Hematopoietic multipotent progenitor cell treated with erythropoietin and hydrocortisone succinate and interleukin-3 and kit ligand, for 17 days (in vitro differentiated cells): ENCODE measurements around the gene FHOD1.

Source experiments
- DNase-seq: peaks from one replicate; pipeline ENCODE4 v3.0.0-alpha.2; 2015; ENCODE audit warnings: low spot score

FHOD1 gene

GRCh38 chr16:67247192-67248072 is at the start of gene FHOD1:
Gene FHOD1, minus strand, starts transcription at chr16:67247481. Its CDS starts 71 bp downstream, at chr16:67247410.
- DNase-seq = peak; percentile 93

GRCh38 chr16:67296420-67296819 is 49.1 kb upstream of the FHOD1 start:
- DNase-seq = no peak

- DNase-seq = no peak
Observed at GRCh38 chr16:67294938-67295361, 47.7 kb upstream of the FHOD1 start.

- DNase-seq = no peak
Observed at GRCh38 chr16:67294171-67294757, 47.0 kb upstream of the FHOD1 start.

GRCh38 chr16:67291461-67291860 is 44.2 kb upstream of the FHOD1 start:
- no peak for DNase-seq

GRCh38 chr16:67287960-67288359 is 40.7 kb upstream of the FHOD1 start:
- no peak for DNase-seq

- no peak for DNase-seq
Observed at GRCh38 chr16:67286441-67287235, 39.4 kb upstream of the FHOD1 start.

GRCh38 chr16:67284699-67285646 is 37.7 kb upstream of the FHOD1 start:
- DNase-seq = peak; percentile 32

- no peak for DNase-seq
Observed at GRCh38 chr16:67283826-67284555, 36.7 kb upstream of the FHOD1 start.

- DNase-seq = no peak
Observed at GRCh38 chr16:67283039-67283825, 36.0 kb upstream of the FHOD1 start.

- DNase-seq = no peak
Observed at GRCh38 chr16:67282447-67282805, 35.1 kb upstream of the FHOD1 start.

GRCh38 chr16:67281536-67282446 is 34.5 kb upstream of the FHOD1 start:
- DNase-seq = no peak

- DNase-seq = no peak
Observed at GRCh38 chr16:67280090-67281015, 33.1 kb upstream of the FHOD1 start.

GRCh38 chr16:67279296-67280089 is 32.2 kb upstream of the FHOD1 start, which contains the start of gene PLEKHG4:
Gene PLEKHG4, plus strand, starts transcription at chr16:67279532. Its CDS starts 513 bp downstream, at chr16:67280045.
- peak; percentile 88 for DNase-seq

GRCh38 chr16:67278773-67279295 is 31.6 kb upstream of the FHOD1 start:
- peak; percentile 57 for DNase-seq

GRCh38 chr16:67277999-67278772 is 30.9 kb upstream of the FHOD1 start:
- DNase-seq = no peak
